Measurements from ENCODE around the gene KIF1C. TPM values are rescaled to one million over a fixed set of nuclear protein-coding genes. Genes with fewer than 3 reads are reported as not detected.
A peak's percentile ranks its signal among the peaks of the same experiment; 100 is the strongest.

The KIF1C gene
- total RNA-seq, 2 experiments from 2014 or later: 20.6 to 53.7 TPM

DNA sequence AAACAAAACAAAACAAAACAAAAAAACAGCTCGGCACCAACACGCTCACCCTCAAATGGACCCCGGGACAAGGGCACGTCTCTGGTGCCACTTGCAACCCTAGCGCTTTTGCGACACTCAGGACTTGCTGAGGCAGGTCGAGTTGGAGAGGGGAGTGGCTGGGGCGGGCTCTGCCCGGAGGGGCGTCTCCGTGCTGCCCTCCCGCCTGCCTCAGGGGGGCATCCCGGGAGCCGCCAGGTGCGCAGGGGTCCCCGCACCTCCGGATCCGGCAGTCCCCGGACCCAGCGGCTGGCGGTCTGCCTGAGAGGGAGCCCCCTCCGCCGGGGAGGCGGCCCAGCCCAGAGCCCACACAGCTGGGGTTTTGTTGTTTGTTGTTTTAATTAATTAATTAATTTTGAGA is 37.6 kb downstream of the KIF1C start, which contains the start of gene SLC52A1:
Gene SLC52A1 (minus strand): TSS at position 112 of the 400 bp plus-strand sequence. CDS start 820 bp downstream, outside the sequence.
- Histone ChIP-seq H3K9me2 (ENCODE audit: insufficient read depth, low read length) (no peaks in the 10 kb centered on the region), H3K4me2 (ENCODE audit: low read length) (peak within 1 kb of the TSS; percentile 59), H3K4me3 (ENCODE audit: low read depth, low read length, poor library complexity, severe bottlenecking) (peak within 1 kb of the TSS; percentile 34), H4K20me1 (ENCODE audit: insufficient read depth, low read length) (no peaks in the 10 kb centered on the region), H3K27ac (ENCODE audit: low read depth, low read length, poor library complexity, severe bottlenecking) (no peak within 1 kb of the TSS), H3K4me1 (ENCODE audit: insufficient read depth, low read length, poor library complexity, severe bottlenecking) (peaks cover 38% of the 10 kb centered on the region), H2AFZ (ENCODE audit: low read length) (peak within 1 kb of the TSS; percentile 76; the same call in 1 of the 2 replicates), H3K36me3 (ENCODE audit: insufficient read depth, low read length) (no peaks in the 10 kb centered on the region), H3K79me2 (ENCODE audit: insufficient read depth, low read depth, low read length) (no peaks in the 10 kb centered on the region), H3K9me3 (ENCODE audit: low read length) (no peaks in the 10 kb centered on the region)
- intact Hi-C loops (cut with micrococcal nuclease; ENCODE audit: unreplicated experiment): no loop called here
- DNase-seq (ENCODE audit: low spot score): no peak
- ChIA-PET POLR2A (interaction anchor here (0.6 to 1.0 kb wide), 4 partner anchors 10 to 392 kb away, joined by 3 to 7 read pairs (median 4); no protein-coding TSS in a partner anchor), CTCF (ENCODE audit: unreplicated experiment) (interaction anchor here (1.1 kb wide), 1 partner anchor 11 kb away, joined by 3 read pairs; no protein-coding TSS in a partner anchor)
- TF ChIP-seq EZH2phosphoT487 (IDR thresholded peaks at IDR 0.05; ENCODE audit: borderline replicate concordance, low read depth, low read length): no peak
- TF ChIP-seq, protein P1, sequence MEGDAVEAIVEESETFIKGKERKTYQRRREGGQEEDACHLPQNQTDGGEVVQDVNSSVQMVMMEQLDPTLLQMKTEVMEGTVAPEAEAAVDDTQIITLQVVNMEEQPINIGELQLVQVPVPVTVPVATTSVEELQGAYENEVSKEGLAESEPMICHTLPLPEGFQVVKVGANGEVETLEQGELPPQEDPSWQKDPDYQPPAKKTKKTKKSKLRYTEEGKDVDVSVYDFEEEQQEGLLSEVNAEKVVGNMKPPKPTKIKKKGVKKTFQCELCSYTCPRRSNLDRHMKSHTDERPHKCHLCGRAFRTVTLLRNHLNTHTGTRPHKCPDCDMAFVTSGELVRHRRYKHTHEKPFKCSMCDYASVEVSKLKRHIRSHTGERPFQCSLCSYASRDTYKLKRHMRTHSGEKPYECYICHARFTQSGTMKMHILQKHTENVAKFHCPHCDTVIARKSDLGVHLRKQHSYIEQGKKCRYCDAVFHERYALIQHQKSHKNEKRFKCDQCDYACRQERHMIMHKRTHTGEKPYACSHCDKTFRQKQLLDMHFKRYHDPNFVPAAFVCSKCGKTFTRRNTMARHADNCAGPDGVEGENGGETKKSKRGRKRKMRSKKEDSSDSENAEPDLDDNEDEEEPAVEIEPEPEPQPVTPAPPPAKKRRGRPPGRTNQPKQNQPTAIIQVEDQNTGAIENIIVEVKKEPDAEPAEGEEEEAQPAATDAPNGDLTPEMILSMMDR (conservative IDR thresholded peaks at IDR 0.05; ENCODE audit: low read length): no peak
- BruUV-seq (replicated peaks): no TSS peak

- no peak overlapping the region for H2AFZ ChIP-seq (ENCODE audit: low read length)
- no peaks in the 10 kb centered on the region for H3K36me3 ChIP-seq (ENCODE audit: insufficient read depth, low read length)
- DNase-seq (ENCODE audit: low spot score): no peak
- H3K9me3 ChIP-seq (ENCODE audit: low read length): no peaks in the 10 kb centered on the region
- POLR2A ChIA-PET: no interaction called here
- H3K9me2 ChIP-seq (ENCODE audit: insufficient read depth, low read length): no peaks in the 10 kb centered on the region
- no peaks in the 10 kb centered on the region for H4K20me1 ChIP-seq (ENCODE audit: insufficient read depth, low read length)
- no peak overlapping the region for H3K4me3 ChIP-seq (ENCODE audit: low read depth, low read length, poor library complexity, severe bottlenecking)
- CTCF ChIA-PET (ENCODE audit: unreplicated experiment): no interaction called here
- no TSS peak for BruUV-seq (replicated peaks)
- no peak overlapping the region for H3K4me2 ChIP-seq (ENCODE audit: low read length)
- H3K4me1 ChIP-seq (ENCODE audit: insufficient read depth, low read length, poor library complexity, severe bottlenecking): peaks cover 3% of the 10 kb centered on the region
- intact Hi-C loops (cut with micrococcal nuclease; ENCODE audit: unreplicated experiment): no loop called here
- no peaks in the 10 kb centered on the region for H3K79me2 ChIP-seq (ENCODE audit: insufficient read depth, low read depth, low read length)
- no peak for TF ChIP-seq EZH2phosphoT487 (IDR thresholded peaks at IDR 0.05; ENCODE audit: borderline replicate concordance, low read depth, low read length)
- TF ChIP-seq, protein P1 (conservative IDR thresholded peaks at IDR 0.05; ENCODE audit: low read length): no peak
- H3K27ac ChIP-seq (ENCODE audit: low read depth, low read length, poor library complexity, severe bottlenecking): no peak overlapping the region
Measured at GRCh38 chr17:5042157-5043022, 44.6 kb downstream of the KIF1C start.

DNA sequence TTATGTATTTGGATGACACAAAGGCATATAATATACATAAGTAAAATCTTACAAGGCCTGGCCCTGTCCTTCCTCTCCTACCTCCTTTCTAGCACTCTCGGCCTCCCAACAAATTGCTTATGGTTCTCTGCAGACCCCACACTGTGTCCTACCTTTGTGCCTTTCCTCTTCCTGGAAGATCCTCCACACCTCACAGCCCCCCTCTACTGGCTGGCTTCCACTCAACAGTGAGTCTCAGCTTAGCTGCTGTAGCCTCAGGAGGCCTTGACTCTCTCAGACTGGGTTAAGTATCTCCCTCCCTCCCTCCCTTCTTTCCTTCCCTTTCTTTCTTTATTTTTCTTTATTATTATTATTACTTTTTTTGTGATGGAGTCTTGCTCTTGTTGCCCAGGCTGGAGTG is 45.8 kb downstream of the KIF1C start:
- POLR2A ChIA-PET: no interaction called here
- Histone ChIP-seq H3K9me3 (ENCODE audit: low read length) (no peaks in the 10 kb centered on the region), H3K79me2 (ENCODE audit: insufficient read depth, low read depth, low read length) (no peaks in the 10 kb centered on the region), H3K27ac (ENCODE audit: low read depth, low read length, poor library complexity, severe bottlenecking) (no peak overlapping the region), H4K20me1 (ENCODE audit: insufficient read depth, low read length) (no peaks in the 10 kb centered on the region), H3K4me3 (ENCODE audit: low read depth, low read length, poor library complexity, severe bottlenecking) (no peak overlapping the region), H2AFZ (ENCODE audit: low read length) (no peak overlapping the region), H3K9me2 (ENCODE audit: insufficient read depth, low read length) (no peaks in the 10 kb centered on the region), H3K4me1 (ENCODE audit: insufficient read depth, low read length, poor library complexity, severe bottlenecking) (peaks cover 13% of the 10 kb centered on the region), H3K36me3 (ENCODE audit: insufficient read depth, low read length) (no peaks in the 10 kb centered on the region), H3K4me2 (ENCODE audit: low read length) (no peak overlapping the region)
- no peak for TF ChIP-seq EZH2phosphoT487 (IDR thresholded peaks at IDR 0.05; ENCODE audit: borderline replicate concordance, low read depth, low read length)
- TF ChIP-seq, protein P1 (conservative IDR thresholded peaks at IDR 0.05; ENCODE audit: low read length): 0 out of 2 replicates have a peak, but pooled peaks have one; percentile 17
- CTCF ChIA-PET (ENCODE audit: unreplicated experiment): no interaction called here
- no peak for DNase-seq (ENCODE audit: low spot score)
- BruUV-seq (replicated peaks): no TSS peak
- intact Hi-C loops (cut with micrococcal nuclease; ENCODE audit: unreplicated experiment): no loop called here

Data from OCI-LY7 (cell line).